H1 (cell line): Measurements from ENCODE around the gene VPS13D. TPM values are rescaled to one million over a fixed set of nuclear protein-coding genes. Genes with fewer than 3 reads are reported as not detected.

ENCODE experiments used
- CTCF ChIA-PET: fragments of 300-600 bp; sonication (Branson Sonifier 250); formaldehyde crosslinking; loops from one replicate; lab custom pipeline; 2021; ENCODE audit not compliant: partially characterized antibody; lab: Charles Lee
- POLR2A ChIA-PET: fragments of 300-600 bp; sonication (Branson Sonifier 250); formaldehyde crosslinking; loops from one replicate; lab custom pipeline; 2021; ENCODE audit warnings: inconsistent platforms; ENCODE audit not compliant: partially characterized antibody; lab: Charles Lee
- DNase-seq, 2 experiments: peaks; one replicate each; pipeline versions ENCODE4 v3.0.0 to v3.0.0-alpha.2; 2010 to 2022; ENCODE audit warnings: low spot score in 2 of 2, low read depth in 1 of 2, mixed read lengths in 1 of 2
- FAIRE-seq: peaks from 2 replicates; lab custom pipeline; 2011; peaks lifted over from hg19 to GRCh38; lab: Jason Lieb, UNC
- H2AFZ ChIP-seq: 2 replicates; pipeline ENCODE4 v1.8.1; 2012; ENCODE audit warnings: low read length, inconsistent platforms
- H2AK5ac ChIP-seq: 2 replicates; pipeline ENCODE4 v1.6.1; 2013; ENCODE audit warnings: low read depth, low read length
- H2BK120ac ChIP-seq: replicated peaks from 2 replicates; pipeline ENCODE3; 2013; ENCODE audit warnings: low read depth, low read length, inconsistent platforms
- H2BK12ac ChIP-seq: 2 replicates; pipeline ENCODE4 v1.6.1; 2013; ENCODE audit warnings: low read depth, low read length
- H2BK15ac ChIP-seq: 2 replicates; pipeline ENCODE4 v1.6.1; 2013; ENCODE audit warnings: low read length
- H2BK20ac ChIP-seq: 2 replicates; pipeline ENCODE4 v1.6.1; 2013; ENCODE audit warnings: low read length
- H2BK5ac ChIP-seq: 2 replicates; pipeline ENCODE4 v1.6.1; 2013; ENCODE audit warnings: low read depth, low read length
- H3K14ac ChIP-seq: 2 replicates; pipeline ENCODE4 v1.6.1; 2013; ENCODE audit warnings: inconsistent platforms; ENCODE audit not compliant: insufficient read length
- H3K18ac ChIP-seq: 2 replicates; pipeline ENCODE4 v1.6.1; 2013; ENCODE audit warnings: low read length; ENCODE audit errors: extremely low read depth
- H3K23ac ChIP-seq: 2 replicates; pipeline ENCODE4 v1.6.1; 2013; ENCODE audit warnings: inconsistent platforms; ENCODE audit not compliant: insufficient read length
- H3K23me2 ChIP-seq: 2 replicates; pipeline ENCODE4 v1.6.1; 2013; ENCODE audit warnings: low read depth, low read length
- H3K27ac ChIP-seq: 2 replicates; pipeline ENCODE4 v1.6.1; 2011; ENCODE audit warnings: low read depth, low read length, inconsistent platforms
- H3K27me3 ChIP-seq, 4 experiments: replicated peaks in 1 of 4; 1 replicate in 1 of 4; 2 replicates in 3 of 4; pipeline versions ENCODE4 v1.6.1 to v1.8.1; 2011 to 2013; ENCODE audit warnings: low read length in 3 of 4, mild to moderate bottlenecking in 3 of 4, inconsistent platforms in 2 of 4, mixed read lengths in 2 of 4, moderate library complexity in 1 of 4; ENCODE audit not compliant: control insufficient read depth in 3 of 4, insufficient read depth in 3 of 4; ENCODE audit errors: extremely low read depth in 1 of 4
- H3K36me3 ChIP-seq, 4 experiments: 2 replicates each; pipeline versions ENCODE4 v1.6.1 to v1.8.1; 2011 to 2013; ENCODE audit warnings: mild to moderate bottlenecking in 4 of 4, low read length in 3 of 4, moderate library complexity in 2 of 4, control low read depth in 1 of 4, inconsistent platforms in 1 of 4; ENCODE audit not compliant: insufficient read depth in 4 of 4, control insufficient read depth in 2 of 4
- H3K4ac ChIP-seq: replicated peaks from 2 replicates; pipeline ENCODE3; 2013; ENCODE audit warnings: low read length, low read depth, mixed read lengths, inconsistent platforms; ENCODE audit not compliant: insufficient read length
- H3K4me1 ChIP-seq, 4 experiments: replicated peaks in 1 of 4; 1 replicate in 1 of 4; 2 replicates in 3 of 4; pipeline versions ENCODE4 v1.6.1 to v1.8.1; 2011 to 2013; ENCODE audit warnings: low read length in 3 of 4, inconsistent platforms in 2 of 4, mixed read lengths in 1 of 4; ENCODE audit not compliant: insufficient read depth in 4 of 4, control insufficient read depth in 3 of 4
- H3K4me2 ChIP-seq, 2 experiments: 2 replicates each; pipeline versions ENCODE4 v1.6.1 to v1.8.1; 2011 to 2013; ENCODE audit warnings: low read depth in 2 of 2, low read length in 2 of 2, control low read depth in 1 of 2, inconsistent platforms in 1 of 2, mild to moderate bottlenecking in 1 of 2; ENCODE audit not compliant: insufficient read depth in 1 of 2
- H3K4me3 ChIP-seq, 4 experiments: fragments of 200-600, 300-600 bp in 1 of 4; sonication (generic), shearing (Covaris generic), sonication (Bioruptor Twin) in 1 of 4; 2 replicates each; pipeline versions ENCODE4 v1.5.1 to v1.8.1; 2011 to 2016; ENCODE audit warnings: low read length in 4 of 4, low read depth in 3 of 4, control low read depth in 2 of 4, inconsistent platforms in 2 of 4, mild to moderate bottlenecking in 2 of 4, mixed read lengths in 1 of 4, moderate library complexity in 1 of 4; ENCODE audit not compliant: insufficient read depth in 2 of 4; ENCODE audit errors: extremely low read depth in 1 of 4
- H3K56ac ChIP-seq: replicated peaks from 2 replicates; pipeline ENCODE3; 2013; ENCODE audit warnings: low read depth, mild to moderate bottlenecking, mixed read lengths, low read length, inconsistent platforms; ENCODE audit not compliant: insufficient read length
- H3K79me1 ChIP-seq: 2 replicates; pipeline ENCODE4 v1.6.1; 2013; ENCODE audit warnings: low read depth, low read length, control low read depth
- H3K79me2 ChIP-seq, 2 experiments: 2 replicates each; pipeline versions ENCODE4 v1.6.1 to v1.8.1; 2012 to 2013; ENCODE audit warnings: low read length in 2 of 2, mild to moderate bottlenecking in 2 of 2, inconsistent platforms in 1 of 2; ENCODE audit not compliant: insufficient read depth in 2 of 2, control insufficient read depth in 1 of 2
- H3K9ac ChIP-seq, 4 experiments: replicated peaks in 1 of 4; 1 replicate in 1 of 4; 2 replicates in 3 of 4; pipeline versions ENCODE4 v1.6.1 to v1.8.1; 2011 to 2013; ENCODE audit warnings: low read depth in 3 of 4, low read length in 3 of 4, control low read depth in 2 of 4, mild to moderate bottlenecking in 2 of 4, moderate library complexity in 2 of 4, inconsistent platforms in 1 of 4; ENCODE audit errors: extremely low read depth in 1 of 4
- H3K9me3 ChIP-seq, 2 experiments: 2 replicates each; pipeline versions ENCODE4 v1.6.1 to v1.8.1; 2012 to 2013; ENCODE audit warnings: mild to moderate bottlenecking in 2 of 2, moderate library complexity in 2 of 2, control low read depth in 1 of 2, inconsistent platforms in 1 of 2, low read depth in 1 of 2, low read length in 1 of 2, mixed read lengths in 1 of 2; ENCODE audit not compliant: insufficient read depth in 2 of 2
- H4K20me1 ChIP-seq, 2 experiments: replicated peaks in 1 of 2; 2 replicates each; pipeline versions ENCODE3 to v1.8.1; 2011 to 2013; ENCODE audit warnings: inconsistent platforms in 2 of 2, low read length in 2 of 2, mild to moderate bottlenecking in 1 of 2; ENCODE audit not compliant: insufficient read depth in 2 of 2, control insufficient read depth in 1 of 2
- H4K5ac ChIP-seq: 2 replicates; pipeline ENCODE4 v1.6.1; 2013; ENCODE audit warnings: low read length, low read depth, mixed read lengths, inconsistent platforms; ENCODE audit not compliant: insufficient read length
- H4K8ac ChIP-seq: 2 replicates; pipeline ENCODE4 v1.8.0; 2013; ENCODE audit warnings: mild to moderate bottlenecking, moderate library complexity, low read length, inconsistent platforms; ENCODE audit not compliant: insufficient read depth; ENCODE audit errors: extremely low read depth
- H4K91ac ChIP-seq: replicated peaks from 2 replicates; pipeline ENCODE3; 2013; ENCODE audit warnings: low read length, mixed read lengths, inconsistent platforms; ENCODE audit not compliant: insufficient read length
- ATF2 ChIP-seq: IDR thresholded peaks from 2 replicates; pipeline ENCODE4 v1.6.1; 2012; ENCODE audit warnings: low read length, inconsistent platforms
- BCL11A ChIP-seq, 2 experiments: IDR thresholded peaks; one replicate each; pipeline ENCODE4 v1.6.1; 2011; ENCODE audit warnings: low read depth in 2 of 2, low read length in 2 of 2, mild to moderate bottlenecking in 2 of 2
- CHD2 ChIP-seq: IDR thresholded peaks from 2 replicates; pipeline ENCODE4 v1.6.1; 2012; ENCODE audit warnings: low read length, improper control_type of control experiment
- EP300 ChIP-seq, 2 experiments: IDR thresholded peaks; 1 replicate in 1 of 2; 2 replicates in 1 of 2; pipeline ENCODE4 v1.6.1; 2011 to 2012; ENCODE audit warnings: low read depth in 2 of 2, low read length in 2 of 2, mild to moderate bottlenecking in 2 of 2, borderline replicate concordance in 1 of 2, inconsistent platforms in 1 of 2, moderate library complexity in 1 of 2
- EZH2 ChIP-seq: fragments of 200-600 bp; sonication (generic); IDR thresholded peaks from 2 replicates; pipeline ENCODE4 v1.7.1; 2012; ENCODE audit warnings: low read depth, mild to moderate bottlenecking, moderate library complexity, low read length, inconsistent platforms; ENCODE audit not compliant: severe bottlenecking
- RBBP5 ChIP-seq: IDR thresholded peaks from 2 replicates; pipeline ENCODE4 v1.7.1; 2012; ENCODE audit warnings: low read depth, mild to moderate bottlenecking, inconsistent platforms, low read length, moderate library complexity, borderline replicate concordance
- RFX5 ChIP-seq: IDR thresholded peaks from 2 replicates; pipeline ENCODE4 v1.6.1; 2011; ENCODE audit warnings: low read depth, low read length, improper control_type of control experiment, borderline replicate concordance
- RNF2 ChIP-seq: fragments of 200-900, 300-1000 bp; sonication (generic); IDR thresholded peaks from 2 replicates; pipeline ENCODE4 v1.7.1; 2016; ENCODE audit warnings: borderline replicate concordance, low read depth, mild to moderate bottlenecking, antibody characterized with exemption, low read length; ENCODE audit not compliant: poor library complexity, severe bottlenecking; ENCODE audit errors: missing control alignments
- WGBS, 2 experiments: shearing (Covaris generic) in 1 of 2; methylation state at CpG; one replicate each; pipeline versions ENCODE4 v1.1.6 to v1.1.7; 2013 to 2015; ENCODE audit warnings: low lambda C conversion rate in 2 of 2, mixed read lengths in 2 of 2, inconsistent platforms in 1 of 2, low coverage in 1 of 2, missing lambda C conversion rate in 1 of 2; ENCODE audit not compliant: insufficient replicate concordance in 2 of 2, insufficient coverage in 1 of 2, insufficient read length in 1 of 2; ENCODE audit errors: extremely low coverage in 1 of 2, missing lambda C conversion rate in 1 of 2; 5-methylcytosine and 5-hydroxymethylcytosine counted together
- polyA plus RNA-seq, 7 experiments: library from polyadenylated mRNA; depleted of rRNA in 3 of 7; stranded (reverse) in 5 of 7; unstranded in 2 of 7; fragments of >200 nt in 5 of 7; fragments of 200-250 nt in 2 of 7; gene quantifications; 1 replicate in 5 of 7; 2 replicates in 1 of 7; 4 replicates in 1 of 7; pipeline versions ENCODE4 v1.2.1 to v1.2.3, GENCODE V29; 2011 to 2013; ENCODE audit warnings: missing spikeins in 2 of 7, mixed read lengths in 2 of 7
- total RNA-seq: library from RNA; stranded (reverse); fragmentation: NEBNext Ultra II Directional; extraction: Animal tissue kit (Norgen Biotek cat#: 25700); gene quantifications from 2 replicates; pipeline ENCODE4 v1.2.1, GENCODE V29; 2021
- TF ChIP-seq, protein P1 (sequence below): IDR thresholded peaks from 2 replicates; pipeline ENCODE4 v1.6.1; 2011; ENCODE audit warnings: low read depth, mild to moderate bottlenecking, low read length; ENCODE audit not compliant: insufficient read depth

The VPS13D gene
- total and polyA plus RNA-seq, 2 of the 8 experiments (the other 6 are each of a cell fraction or from before 2014, with no cell fraction given) = 10.9 to 31.2 TPM

- no peak overlapping the region for H2AK5ac ChIP-seq
- no peak overlapping the region for H3K23ac ChIP-seq
- no peak overlapping the region for H3K4me2 ChIP-seq
- no peaks in the 10 kb centered on the region for H3K9me3 ChIP-seq
- POLR2A ChIA-PET = interaction anchor here (0.7 kb wide), 1 partner anchor 31 kb away, joined by 3 read pairs; no protein-coding TSS in a partner anchor
- CTCF ChIA-PET = interaction anchor here (0.9 to 1.2 kb wide), 2 partner anchors 71 to 177 kb away, joined by 4 to 5 read pairs; no protein-coding TSS in a partner anchor
- peaks cover 0 to 10% (median 3%) of the 10 kb centered on the region in 4 experiments; a peak in 4 of 8 replicates for H3K36me3 ChIP-seq
- H2AFZ ChIP-seq = no peak overlapping the region
- no peaks in the 10 kb centered on the region for H3K27me3 ChIP-seq
- no peak overlapping the region for H2BK5ac ChIP-seq
- no peak overlapping the region for H3K4ac ChIP-seq
- H3K18ac ChIP-seq = no peak overlapping the region
- no peak for FAIRE-seq
- H3K79me1 ChIP-seq = no peaks in the 10 kb centered on the region
- H2BK120ac ChIP-seq = no peak overlapping the region
- no peak overlapping the region for H3K14ac ChIP-seq
- H4K8ac ChIP-seq = no peak overlapping the region
- no peaks in the 10 kb centered on the region for H3K23me2 ChIP-seq
- no peak overlapping the region for H3K4me3 ChIP-seq
- no peak overlapping the region for H2BK20ac ChIP-seq
- no peak overlapping the region for H2BK12ac ChIP-seq
- no peaks in the 10 kb centered on the region for H4K20me1 ChIP-seq
- H3K79me2 ChIP-seq = no peaks in the 10 kb centered on the region
- H4K5ac ChIP-seq = no peak overlapping the region
- H3K27ac ChIP-seq = no peak overlapping the region
- 91% methylated on average over 8 of the region's 8 CpGs; no CpG with 5 or more reads in 1 of the 2 experiments for whole genome bisulfite sequencing, 2 experiments
- no peak for DNase-seq
- no peak overlapping the region for H2BK15ac ChIP-seq
- no peak overlapping the region for H4K91ac ChIP-seq
- H3K56ac ChIP-seq = no peak overlapping the region
- H3K9ac ChIP-seq = no peak overlapping the region
- H3K4me1 ChIP-seq = peaks cover 0 to 5% (median 3%) of the 10 kb centered on the region in 4 experiments; a peak in 3 of 7 replicates
- TF ChIP-seq EZH2 = no peak
- TF ChIP-seq, protein P1, sequence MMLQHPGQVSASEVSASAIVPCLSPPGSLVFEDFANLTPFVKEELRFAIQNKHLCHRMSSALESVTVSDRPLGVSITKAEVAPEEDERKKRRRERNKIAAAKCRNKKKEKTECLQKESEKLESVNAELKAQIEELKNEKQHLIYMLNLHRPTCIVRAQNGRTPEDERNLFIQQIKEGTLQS = no peak
- TF ChIP-seq RBBP5 = no peak
- TF ChIP-seq ATF2 = no peak
- TF ChIP-seq BCL11A (IDR thresholded peaks at IDR 0.05; ENCODE audit: low read depth in 2 of 2, low read length in 2 of 2) = no peak
- no peak for TF ChIP-seq RNF2
- TF ChIP-seq RFX5 = no peak
- no peak for TF ChIP-seq EP300 (IDR thresholded peaks at IDR 0.05; ENCODE audit: borderline replicate concordance in 1 of 2, low read depth in 2 of 2, low read length in 2 of 2)
- no peak for TF ChIP-seq CHD2
Observed at GRCh38 chr1:12342401-12343003, 112.7 kb downstream of the VPS13D start.
